Measurements from ENCODE around the gene DCDC2B. TPM values are rescaled to one million over a fixed set of nuclear protein-coding genes. Genes with fewer than 3 reads are reported as not detected.

Gene DCDC2B
- total RNA-seq, 4 donors from 2014 or later = not detected

DNA sequence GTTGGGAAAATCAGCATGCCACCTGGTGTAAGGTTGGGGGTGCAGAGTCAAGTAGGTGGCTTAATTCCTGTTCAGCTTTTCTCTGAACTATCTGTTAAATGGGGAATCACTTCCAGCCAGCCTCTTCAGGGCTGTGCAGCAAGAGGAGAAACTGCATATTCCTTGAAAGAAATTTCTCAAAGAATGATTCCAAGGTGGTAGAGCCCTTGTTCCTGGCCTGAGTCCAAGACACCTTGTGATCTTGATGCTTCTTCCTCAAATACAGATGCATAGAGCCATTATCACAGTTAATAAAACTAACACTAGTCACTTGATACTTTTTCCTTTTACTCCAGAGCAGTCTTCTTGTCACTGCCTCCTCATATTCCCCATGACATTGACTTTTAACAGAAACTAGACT, 24.2 kb upstream of the DCDC2B start:
- Histone ChIP-seq H3K27me3 (no peaks in the 10 kb centered on the region), H3K27ac (no peak overlapping the region), H3K4me3 (no peak overlapping the region), H3K4me1 (peaks cover 12 to 45% (median 31%) of the 10 kb centered on the region in 4 donors), H3K36me3 (peaks cover 0 to 44% (median 25%) of the 10 kb centered on the region in 4 donors), H3K9me3 (no peaks in the 10 kb centered on the region)
- intact Hi-C loops (cut with DNase I; ENCODE audit: low total_unique reads) (no loop called here), in situ Hi-C loops (cut with MboI; ENCODE audit: low pct_ligation_motif_present in 1 of 4, low pct_unique_long_range_greater_than_20kb in 1 of 4, low sequenced_read_pairs in 3 of 4) (no loop called here)
- DNase-seq = no peak
- TF ChIP-seq, protein P1, sequence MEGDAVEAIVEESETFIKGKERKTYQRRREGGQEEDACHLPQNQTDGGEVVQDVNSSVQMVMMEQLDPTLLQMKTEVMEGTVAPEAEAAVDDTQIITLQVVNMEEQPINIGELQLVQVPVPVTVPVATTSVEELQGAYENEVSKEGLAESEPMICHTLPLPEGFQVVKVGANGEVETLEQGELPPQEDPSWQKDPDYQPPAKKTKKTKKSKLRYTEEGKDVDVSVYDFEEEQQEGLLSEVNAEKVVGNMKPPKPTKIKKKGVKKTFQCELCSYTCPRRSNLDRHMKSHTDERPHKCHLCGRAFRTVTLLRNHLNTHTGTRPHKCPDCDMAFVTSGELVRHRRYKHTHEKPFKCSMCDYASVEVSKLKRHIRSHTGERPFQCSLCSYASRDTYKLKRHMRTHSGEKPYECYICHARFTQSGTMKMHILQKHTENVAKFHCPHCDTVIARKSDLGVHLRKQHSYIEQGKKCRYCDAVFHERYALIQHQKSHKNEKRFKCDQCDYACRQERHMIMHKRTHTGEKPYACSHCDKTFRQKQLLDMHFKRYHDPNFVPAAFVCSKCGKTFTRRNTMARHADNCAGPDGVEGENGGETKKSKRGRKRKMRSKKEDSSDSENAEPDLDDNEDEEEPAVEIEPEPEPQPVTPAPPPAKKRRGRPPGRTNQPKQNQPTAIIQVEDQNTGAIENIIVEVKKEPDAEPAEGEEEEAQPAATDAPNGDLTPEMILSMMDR (IDR thresholded peaks at IDR 0.05) = no peak
- TF ChIP-seq POLR2AphosphoS5 (IDR thresholded peaks at IDR 0.05) (no peak), EP300 (IDR thresholded peaks at IDR 0.05; ENCODE audit: low read depth) (no peak), POLR2A (IDR thresholded peaks at IDR 0.05) (no peak)

DNA sequence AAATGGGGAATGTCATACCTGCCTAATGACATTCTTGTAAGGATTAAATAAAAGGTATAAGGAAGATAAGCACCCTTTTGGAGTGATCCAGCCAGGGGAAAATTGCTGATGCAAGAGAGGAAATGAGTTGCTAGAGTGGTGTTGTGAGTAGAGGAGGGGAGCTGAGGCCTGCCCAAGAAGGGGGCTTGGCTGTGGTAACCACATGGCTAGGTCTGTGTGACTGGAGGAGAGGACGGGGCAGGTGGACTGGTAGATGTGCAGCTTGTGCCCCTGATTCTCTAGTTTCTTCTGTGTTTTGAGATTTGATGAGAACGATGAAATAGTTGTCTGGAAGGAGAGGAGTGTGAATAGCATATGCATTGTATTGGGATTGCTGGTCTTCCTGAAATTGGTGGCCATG, 22.8 kb upstream of the DCDC2B start:
- no peaks in the 10 kb centered on the region for H3K27me3 ChIP-seq
- no peak overlapping the region for H3K4me3 ChIP-seq
- TF ChIP-seq POLR2AphosphoS5 (IDR thresholded peaks at IDR 0.05) = no peak
- no peak for TF ChIP-seq POLR2A (IDR thresholded peaks at IDR 0.05)
- TF ChIP-seq EP300 (IDR thresholded peaks at IDR 0.05; ENCODE audit: low read depth) = no peak
- TF ChIP-seq, protein P1 (IDR thresholded peaks at IDR 0.05) = no peak
- peaks cover 0 to 57% (median 34%) of the 10 kb centered on the region in 4 donors for H3K36me3 ChIP-seq
- intact Hi-C loops (cut with DNase I; ENCODE audit: low total_unique reads) (no loop called here), in situ Hi-C loops (cut with MboI; ENCODE audit: low pct_ligation_motif_present in 1 of 4, low pct_unique_long_range_greater_than_20kb in 1 of 4, low sequenced_read_pairs in 3 of 4) (no loop called here)
- no peaks in the 10 kb centered on the region for H3K9me3 ChIP-seq
- H3K4me1 ChIP-seq = peaks cover 10 to 37% (median 24%) of the 10 kb centered on the region in 4 donors
- no peak overlapping the region for H3K27ac ChIP-seq
- DNase-seq = no peak
- WGBS, 2 donors (ENCODE audit: low coverage in 1 of 2) = 90 to 91% methylated on average over 2 of the region's 2 CpGs

DNA sequence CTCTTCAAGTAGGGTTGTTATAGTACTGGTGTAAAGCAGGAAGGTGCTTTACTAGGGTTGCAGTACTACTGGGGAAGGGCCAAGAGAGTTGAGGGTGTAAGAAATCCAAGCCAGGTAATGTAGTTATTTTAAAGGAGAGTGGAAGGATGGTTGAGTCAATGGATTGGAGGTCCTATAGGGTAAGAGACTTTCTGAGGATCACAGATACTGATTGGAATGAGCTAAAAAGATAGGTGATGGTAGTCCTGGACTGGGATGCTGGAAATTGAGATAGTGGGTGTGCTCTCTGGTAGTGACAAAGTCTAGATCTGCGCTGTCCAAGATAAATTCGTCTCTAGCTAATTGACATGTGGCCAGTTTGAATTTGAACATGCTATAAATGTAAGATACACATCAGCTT, 22.4 kb upstream of the DCDC2B start:
- peaks cover 7 to 33% (median 20%) of the 10 kb centered on the region in 4 donors for H3K4me1 ChIP-seq

DNA sequence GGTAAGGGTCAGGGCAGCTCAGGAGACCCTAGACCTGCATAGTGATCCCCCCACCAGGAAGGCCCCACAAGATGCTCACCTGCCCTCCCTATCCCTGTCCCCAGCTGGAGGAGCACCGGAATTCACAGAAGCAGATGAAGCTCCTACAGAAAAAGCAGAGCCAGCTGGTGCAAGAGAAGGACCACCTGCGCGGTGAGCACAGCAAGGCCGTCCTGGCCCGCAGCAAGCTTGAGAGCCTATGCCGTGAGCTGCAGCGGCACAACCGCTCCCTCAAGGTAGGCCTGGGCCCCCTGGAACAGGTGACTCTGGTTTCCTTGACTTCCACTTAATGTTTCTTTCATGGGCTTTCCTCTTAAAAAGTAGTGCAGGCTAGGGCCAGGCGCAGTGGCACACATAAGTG, 21.0 kb upstream of the DCDC2B start:
- intact Hi-C loops (cut with DNase I; ENCODE audit: low total_unique reads) = no loop called here
- Histone ChIP-seq H3K27me3 (no peaks in the 10 kb centered on the region), H3K36me3 (peaks cover 0 to 73% (median 43%) of the 10 kb centered on the region in 4 donors)

More for the DNA sequence above, 22.4 kb upstream of the DCDC2B start:
- intact Hi-C loops (cut with DNase I; ENCODE audit: low total_unique reads) = no loop called here
- 87% methylated on average over 2 of the region's 2 CpGs; no CpG with 5 or more reads in 1 of the 2 donors for WGBS, 2 donors (ENCODE audit: low coverage in 1 of 2)
- TF ChIP-seq POLR2A (IDR thresholded peaks at IDR 0.05) = no peak
- TF ChIP-seq, protein P1 (IDR thresholded peaks at IDR 0.05) = no peak
- no peak for TF ChIP-seq POLR2AphosphoS5 (IDR thresholded peaks at IDR 0.05)
- no peak for TF ChIP-seq EP300 (IDR thresholded peaks at IDR 0.05; ENCODE audit: low read depth)
- DNase-seq = no peak
- H3K36me3 ChIP-seq = peaks cover 0 to 61% (median 36%) of the 10 kb centered on the region in 4 donors
- no peaks in the 10 kb centered on the region for H3K9me3 ChIP-seq
- H3K27ac ChIP-seq = no peak overlapping the region
- no peaks in the 10 kb centered on the region for H3K27me3 ChIP-seq
- in situ Hi-C loops (cut with MboI; ENCODE audit: low pct_ligation_motif_present in 1 of 4, low pct_unique_long_range_greater_than_20kb in 1 of 4, low sequenced_read_pairs in 3 of 4) = no loop called here
- no peak overlapping the region for H3K4me3 ChIP-seq

More for the DNA sequence above, 21.0 kb upstream of the DCDC2B start:
- H3K4me3 ChIP-seq = no peak overlapping the region
- in situ Hi-C loops (cut with MboI; ENCODE audit: low pct_ligation_motif_present in 1 of 4, low pct_unique_long_range_greater_than_20kb in 1 of 4, low sequenced_read_pairs in 3 of 4) = no loop called here
- WGBS, 2 donors (ENCODE audit: low coverage in 1 of 2) = 95 to 100% methylated on average over 1 to 9 of the region's 9 CpGs
- TF ChIP-seq EP300 (IDR thresholded peaks at IDR 0.05; ENCODE audit: low read depth) (no peak), POLR2AphosphoS5 (IDR thresholded peaks at IDR 0.05) (no peak), POLR2A (IDR thresholded peaks at IDR 0.05) (no peak)
- TF ChIP-seq, protein P1 (IDR thresholded peaks at IDR 0.05) = no peak
- H3K9me3 ChIP-seq = no peaks in the 10 kb centered on the region
- H3K4me1 ChIP-seq = peaks cover 0 to 19% (median 9%) of the 10 kb centered on the region in 4 donors
- no peak overlapping the region for H3K27ac ChIP-seq
- no peak for DNase-seq
